MCF 10A (cell line): ENCODE results near the gene TMBIM1. TPM values are rescaled to one million over a fixed set of nuclear protein-coding genes. Genes with fewer than 3 reads are reported as not detected.

ENCODE experiments used
- BruUV-seq: library from RNA; stranded (reverse); fragments of 400-500 nt; replicated peaks from 2 replicates; lab custom pipeline; 2021; lab: Mats Ljungman, UMichigan
- CTCF ChIA-PET: fragments of 300-600 bp; sonication (Branson Sonifier 250); formaldehyde crosslinking; extraction: SDS; loops from one replicate; lab custom pipeline; 2021; ENCODE audit warnings: antibody characterized with exemption, inconsistent platforms; lab: Yijun Ruan, JAX
- POLR2A ChIA-PET: fragments of 300-600, 350-650 bp; sonication (Branson Sonifier 250); formaldehyde crosslinking; extraction: SDS; loops from one replicate; lab custom pipeline; 2020; ENCODE audit warnings: antibody characterized with exemption, inconsistent platforms; lab: Yijun Ruan, JAX
- DNase-seq: peaks from one replicate; pipeline ENCODE4 v3.0.0-alpha.2; 2018; ENCODE audit not compliant: unreplicated experiment
- H3K27ac Mint-ChIP-seq: one replicate; pipeline ENCODE4 v1.8.0; 2022; ENCODE audit warnings: mild to moderate bottlenecking, low read depth, mixed read lengths; ENCODE audit not compliant: unreplicated experiment
- H3K27me3 Mint-ChIP-seq: one replicate; pipeline ENCODE4 v1.8.0; 2022; ENCODE audit warnings: mixed read lengths; ENCODE audit not compliant: insufficient read depth, unreplicated experiment
- H3K36me3 Mint-ChIP-seq: one replicate; pipeline ENCODE4 v1.8.0; 2022; ENCODE audit warnings: mild to moderate bottlenecking, moderate library complexity, mixed read lengths; ENCODE audit not compliant: insufficient read depth, unreplicated experiment
- H3K4me1 Mint-ChIP-seq: one replicate; pipeline ENCODE4 v1.8.0; 2022; ENCODE audit warnings: mixed read lengths; ENCODE audit not compliant: insufficient read depth, unreplicated experiment
- H3K4me3 Mint-ChIP-seq: one replicate; pipeline ENCODE4 v1.8.0; 2022; ENCODE audit warnings: mild to moderate bottlenecking, moderate library complexity, mixed read lengths; ENCODE audit not compliant: unreplicated experiment
- H3K9me3 Mint-ChIP-seq: one replicate; pipeline ENCODE4 v1.8.0; 2022; ENCODE audit warnings: mixed read lengths; ENCODE audit not compliant: unreplicated experiment
- CTCF ChIP-seq: fragments of 200-600 bp; IDR thresholded peaks from one replicate; pipeline ENCODE4 v1.8.0; 2022; ENCODE audit warnings: antibody characterized with exemption, mild to moderate bottlenecking; ENCODE audit not compliant: unreplicated experiment
- intact Hi-C: fragments of 100-400 bp; cut with micrococcal nuclease; formaldehyde crosslinking; loops from 2 replicates; pipeline ENCODE4 v1.14.1; 2022
- total RNA-seq: library from RNA; stranded (reverse); gene quantifications from 2 replicates; pipeline ENCODE4 v1.2.3, GENCODE V29; 2022

The TMBIM1 gene
- total RNA-seq, 1 experiment from 2014 or later = 107 TPM

GRCh38 chr2:218280260-218280870, 11.9 kb downstream of the TMBIM1 start:
- Mint-ChIP-seq H3K36me3 (peaks cover 82% of the 10 kb centered on the region), H3K27ac (peak overlapping the region; percentile 74), H3K4me1 (peaks cover 23% of the 10 kb centered on the region), H3K9me3 (no peaks in the 10 kb centered on the region), H3K27me3 (no peaks in the 10 kb centered on the region), H3K4me3 (no peak overlapping the region)
- BruUV-seq = no TSS peak
- no peak for DNase-seq
- ChIA-PET CTCF (interaction anchor here (1.1 to 7.3 kb wide), 3 partner anchors 7 to 77 kb away, joined by 4 to 160 read pairs (median 5); partner anchors contain the start of genes AAMP and PNKD), POLR2A (interaction anchor here (1.9 kb wide), 1 partner anchor 11 kb away, joined by 6 read pairs; no protein-coding TSS in a partner anchor)
- intact Hi-C loops = no loop called here
- TF ChIP-seq CTCF = no peak

DNA sequence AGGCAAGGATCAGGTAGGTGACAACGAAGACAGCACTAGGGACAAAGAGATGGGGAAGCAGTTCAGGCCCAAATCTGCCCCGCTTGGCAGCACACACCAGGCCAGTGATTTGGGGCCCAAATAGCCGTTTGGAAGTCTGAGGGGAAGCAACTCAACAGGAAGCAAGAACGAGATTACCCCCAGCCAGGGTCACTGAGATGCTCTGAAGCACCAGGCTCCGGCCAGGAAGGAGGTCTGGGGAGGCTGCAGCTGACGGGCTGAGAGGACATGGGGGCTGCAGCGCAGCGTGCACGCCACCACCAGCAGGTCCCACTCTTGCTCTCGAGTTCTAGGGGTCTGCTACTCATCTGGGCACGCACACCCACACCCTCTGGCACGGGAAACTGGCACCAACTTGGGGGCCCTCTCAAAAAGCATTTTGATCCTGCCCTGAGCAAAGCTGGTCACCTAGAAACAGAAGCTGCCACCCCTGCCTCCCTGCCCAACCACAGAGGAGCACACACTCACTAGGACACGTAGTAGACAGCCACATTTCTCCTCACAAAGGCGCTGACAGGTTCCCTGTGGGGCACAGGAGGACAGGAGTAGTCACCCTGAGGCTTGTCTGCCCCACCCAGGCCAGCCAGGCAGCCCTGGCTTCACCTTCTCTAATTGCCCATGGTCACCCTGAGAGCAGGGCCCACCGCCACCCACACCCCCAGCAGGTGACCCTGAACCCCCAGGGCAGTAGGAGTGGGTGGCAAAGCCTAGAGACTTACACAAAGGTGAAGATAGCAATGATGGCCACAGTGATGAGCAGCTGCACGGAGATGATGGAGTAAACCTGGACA, 13.6 kb downstream of the TMBIM1 start:
- Mint-ChIP-seq H3K9me3 (no peaks in the 10 kb centered on the region), H3K27ac (no peak overlapping the region), H3K4me1 (peaks cover 17% of the 10 kb centered on the region), H3K4me3 (no peak overlapping the region), H3K27me3 (no peaks in the 10 kb centered on the region), H3K36me3 (peaks cover 85% of the 10 kb centered on the region)
- no peak for TF ChIP-seq CTCF
- intact Hi-C loops = no loop called here
- ChIA-PET POLR2A (interaction anchor here (0.9 to 1.2 kb wide), 3 partner anchors 8 to 9 kb away, joined by 3 to 4 read pairs (median 4); partner anchors contain the start of genes AAMP and PNKD), CTCF (no interaction called here)
- no peak for DNase-seq
- no TSS peak for BruUV-seq

DNA sequence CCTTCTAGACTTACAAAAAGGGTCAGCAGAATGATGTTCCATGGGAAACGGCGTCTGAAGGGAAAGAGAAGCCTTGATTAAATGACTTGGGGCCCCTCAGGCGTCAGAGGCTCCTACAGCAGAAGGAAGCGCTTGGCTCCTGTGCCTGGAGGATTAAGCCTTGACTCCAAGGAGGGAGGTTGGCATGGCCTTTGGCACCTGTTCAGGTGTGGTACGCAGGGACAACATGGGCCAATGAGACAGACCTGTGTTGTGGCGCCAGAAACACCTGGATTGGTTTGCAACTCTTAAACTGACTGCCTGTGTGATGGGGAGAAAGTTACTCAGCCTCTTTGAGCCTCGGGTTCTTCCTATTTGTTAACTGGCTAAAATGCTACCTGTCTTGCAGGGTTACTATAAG, 14.4 kb downstream of the TMBIM1 start:
- H3K4me1 Mint-ChIP-seq = peaks cover 19% of the 10 kb centered on the region
- ChIA-PET POLR2A (interaction anchor here (1.1 kb wide), 1 partner anchor 9 kb away, joined by 4 read pairs; no protein-coding TSS in a partner anchor), CTCF (no interaction called here)
- TF ChIP-seq CTCF = no peak
- BruUV-seq = no TSS peak
- DNase-seq = no peak
- no peaks in the 10 kb centered on the region for H3K27me3 Mint-ChIP-seq
- intact Hi-C loops = no loop called here
- H3K27ac Mint-ChIP-seq = no peak overlapping the region
- H3K4me3 Mint-ChIP-seq = no peak overlapping the region
- H3K9me3 Mint-ChIP-seq = no peaks in the 10 kb centered on the region
- peaks cover 81% of the 10 kb centered on the region for H3K36me3 Mint-ChIP-seq
